H9 (cell line): ENCODE results near the gene MPZL1. TPM values are rescaled to one million over a fixed set of nuclear protein-coding genes. Genes with fewer than 3 reads are reported as not detected.

Experiments
- DNase-seq: peaks from one replicate; pipeline ENCODE4 v3.0.0-alpha.2; 2017
- H2AFZ ChIP-seq: one replicate; pipeline ENCODE4 v1.6.1; 2013; ENCODE audit warnings: mild to moderate bottlenecking, low read length, control low read depth, moderate library complexity
- H2AK5ac ChIP-seq: 2 replicates; pipeline ENCODE4 v1.6.1; 2013; ENCODE audit warnings: low read length, control low read depth, mixed read lengths; ENCODE audit not compliant: insufficient read length
- H2BK120ac ChIP-seq: one replicate; pipeline ENCODE4 v1.6.1; 2013; ENCODE audit warnings: low read depth, mild to moderate bottlenecking, low read length, control low read depth, inconsistent platforms; ENCODE audit not compliant: poor library complexity, severe bottlenecking
- H2BK12ac ChIP-seq: 2 replicates; pipeline ENCODE4 v1.6.1; 2013; ENCODE audit warnings: low read length, control low read depth, mixed read lengths, low read depth; ENCODE audit not compliant: insufficient read length
- H2BK15ac ChIP-seq: 2 replicates; pipeline ENCODE4 v1.6.1; 2013; ENCODE audit warnings: low read depth, low read length, control low read depth
- H2BK20ac ChIP-seq: one replicate; pipeline ENCODE4 v1.6.1; 2013; ENCODE audit warnings: low read depth, mild to moderate bottlenecking, low read length, control low read depth, inconsistent platforms; ENCODE audit not compliant: poor library complexity, severe bottlenecking
- H2BK5ac ChIP-seq: 2 replicates; pipeline ENCODE4 v1.6.1; 2013; ENCODE audit warnings: low read length, control low read depth, mixed read lengths; ENCODE audit not compliant: insufficient read length
- H3K14ac ChIP-seq: 2 replicates; pipeline ENCODE4 v1.6.1; 2013; ENCODE audit warnings: low read length, control low read depth; ENCODE audit not compliant: insufficient read depth
- H3K18ac ChIP-seq: 2 replicates; pipeline ENCODE4 v1.6.1; 2013; ENCODE audit warnings: low read depth, mild to moderate bottlenecking, mixed read lengths, low read length, control low read depth; ENCODE audit not compliant: insufficient read length
- H3K23ac ChIP-seq: 2 replicates; pipeline ENCODE4 v1.6.1; 2013; ENCODE audit warnings: low read length, control low read depth, mixed read lengths, low read depth; ENCODE audit not compliant: insufficient read length
- H3K23me2 ChIP-seq: 2 replicates; pipeline ENCODE4 v1.6.1; 2013; ENCODE audit warnings: low read depth, mild to moderate bottlenecking, mixed read lengths, low read length, control low read depth; ENCODE audit not compliant: insufficient read length, poor library complexity, severe bottlenecking
- H3K27ac ChIP-seq: 2 replicates; pipeline ENCODE4 v1.5.1; 2013; ENCODE audit warnings: low read length, control low read depth, mixed read lengths, low read depth; ENCODE audit not compliant: insufficient read length
- H3K27me3 ChIP-seq: 2 replicates; pipeline ENCODE4 v1.6.1; 2013; ENCODE audit warnings: low read length, control low read depth, inconsistent platforms; ENCODE audit not compliant: insufficient read depth
- H3K4ac ChIP-seq: 2 replicates; pipeline ENCODE4 v1.6.1; 2013; ENCODE audit warnings: low read depth, mild to moderate bottlenecking, control low read depth, inconsistent platforms, low read length, moderate library complexity
- H3K4me1 ChIP-seq: 2 replicates; pipeline ENCODE4 v1.6.1; 2013; ENCODE audit warnings: low read length, control low read depth, inconsistent platforms; ENCODE audit not compliant: insufficient read depth
- H3K4me2 ChIP-seq: 2 replicates; pipeline ENCODE4 v1.6.1; 2013; ENCODE audit warnings: low read length, control low read depth, mixed read lengths; ENCODE audit not compliant: insufficient read length, insufficient read depth
- H3K56ac ChIP-seq: 2 replicates; pipeline ENCODE4 v1.6.1; 2013; ENCODE audit warnings: low read depth, mild to moderate bottlenecking, mixed read lengths, low read length, control low read depth; ENCODE audit not compliant: insufficient read length
- H3K79me1 ChIP-seq: 2 replicates; pipeline ENCODE4 v1.6.1; 2013; ENCODE audit warnings: low read depth, mild to moderate bottlenecking, moderate library complexity, low read length, control low read depth, inconsistent platforms; ENCODE audit not compliant: insufficient read depth, poor library complexity, severe bottlenecking
- H3K79me2 ChIP-seq: 2 replicates; pipeline ENCODE4 v1.6.1; 2013; ENCODE audit warnings: low read length, control low read depth, inconsistent platforms; ENCODE audit not compliant: insufficient read depth
- H3K9ac ChIP-seq: 2 replicates; pipeline ENCODE4 v1.6.1; 2013; ENCODE audit warnings: low read length, control low read depth, mixed read lengths; ENCODE audit not compliant: insufficient read length; ENCODE audit errors: extremely low read depth
- H3K9me3 ChIP-seq: one replicate; pipeline ENCODE4 v1.6.1; 2013; ENCODE audit warnings: low read depth, low read length, inconsistent platforms; ENCODE audit not compliant: control insufficient read depth
- H3T11ph ChIP-seq: one replicate; pipeline ENCODE4 v1.6.1; 2013; ENCODE audit warnings: mild to moderate bottlenecking, low read length, control low read depth, inconsistent platforms
- H4K20me1 ChIP-seq: one replicate; pipeline ENCODE4 v1.6.1; 2013; ENCODE audit not compliant: control insufficient read depth, insufficient read length, insufficient read depth
- H4K5ac ChIP-seq: 2 replicates; pipeline ENCODE4 v1.6.1; 2013; ENCODE audit warnings: low read depth, mild to moderate bottlenecking, mixed read lengths, low read length, control low read depth; ENCODE audit not compliant: insufficient read length
- H4K8ac ChIP-seq: replicated peaks from 2 replicates; pipeline ENCODE4 v1.6.1; 2013; ENCODE audit warnings: low read length, control low read depth, mixed read lengths, low read depth; ENCODE audit not compliant: insufficient read length
- H4K91ac ChIP-seq: 2 replicates; pipeline ENCODE4 v1.6.1; 2013; ENCODE audit warnings: low read depth, mild to moderate bottlenecking, moderate library complexity, mixed read lengths, low read length, control low read depth; ENCODE audit not compliant: insufficient read length
- H3K27ac Mint-ChIP-seq, 3 experiments: 2 replicates in 2 of 3; 3 replicates in 1 of 3; pipeline ENCODE4 v1.8.0; 2020 to 2021; ENCODE audit warnings: mixed read lengths in 3 of 3, mild to moderate bottlenecking in 1 of 3, moderate library complexity in 1 of 3
- H3K27me3 Mint-ChIP-seq: 2 replicates; pipeline ENCODE4 v1.8.0; 2021; ENCODE audit warnings: low read depth, mild to moderate bottlenecking, moderate library complexity, mixed read lengths
- H3K36me3 Mint-ChIP-seq, 3 experiments: 2 replicates in 2 of 3; 3 replicates in 1 of 3; pipeline ENCODE4 v1.8.0; 2020 to 2021; ENCODE audit warnings: low read depth in 3 of 3, mixed read lengths in 3 of 3; ENCODE audit not compliant: insufficient read depth in 1 of 3
- H3K4me1 Mint-ChIP-seq, 2 experiments: 2 replicates each; pipeline ENCODE4 v1.8.0; 2020; ENCODE audit warnings: mixed read lengths in 2 of 2
- H3K4me3 Mint-ChIP-seq, 2 experiments: 2 replicates in 1 of 2; 3 replicates in 1 of 2; pipeline ENCODE4 v1.8.0; 2020 to 2021; ENCODE audit warnings: mild to moderate bottlenecking in 2 of 2, mixed read lengths in 2 of 2, moderate library complexity in 1 of 2
- H3K9me3 Mint-ChIP-seq, 2 experiments: 2 replicates in 1 of 2; 3 replicates in 1 of 2; pipeline ENCODE4 v1.8.0; 2020; ENCODE audit warnings: mild to moderate bottlenecking in 2 of 2, mixed read lengths in 2 of 2, moderate library complexity in 1 of 2
- CTCF ChIP-seq: fragments of 200-600 bp; sonication (generic); conservative IDR thresholded peaks from 3 replicates; pipeline ENCODE4 v1.8.0; 2021; ENCODE audit warnings: antibody characterized with exemption, mild to moderate bottlenecking
- WGBS: extraction: QIAGEN DNeasy Blood & Tissue Kit; methylation state at CpG from one replicate; pipeline ENCODE4 v1.1.7; 2013; ENCODE audit warnings: missing lambda C conversion rate, low lambda C conversion rate, mixed read lengths; ENCODE audit not compliant: insufficient read length; ENCODE audit errors: extremely low coverage; 5-methylcytosine and 5-hydroxymethylcytosine counted together
- total RNA-seq: library from RNA; stranded (reverse); gene quantifications from 2 replicates; pipeline ENCODE4 v1.2.1, GENCODE V29; 2021

Gene MPZL1
- total RNA-seq, 1 experiment from 2014 or later = 60.7 TPM

DNA sequence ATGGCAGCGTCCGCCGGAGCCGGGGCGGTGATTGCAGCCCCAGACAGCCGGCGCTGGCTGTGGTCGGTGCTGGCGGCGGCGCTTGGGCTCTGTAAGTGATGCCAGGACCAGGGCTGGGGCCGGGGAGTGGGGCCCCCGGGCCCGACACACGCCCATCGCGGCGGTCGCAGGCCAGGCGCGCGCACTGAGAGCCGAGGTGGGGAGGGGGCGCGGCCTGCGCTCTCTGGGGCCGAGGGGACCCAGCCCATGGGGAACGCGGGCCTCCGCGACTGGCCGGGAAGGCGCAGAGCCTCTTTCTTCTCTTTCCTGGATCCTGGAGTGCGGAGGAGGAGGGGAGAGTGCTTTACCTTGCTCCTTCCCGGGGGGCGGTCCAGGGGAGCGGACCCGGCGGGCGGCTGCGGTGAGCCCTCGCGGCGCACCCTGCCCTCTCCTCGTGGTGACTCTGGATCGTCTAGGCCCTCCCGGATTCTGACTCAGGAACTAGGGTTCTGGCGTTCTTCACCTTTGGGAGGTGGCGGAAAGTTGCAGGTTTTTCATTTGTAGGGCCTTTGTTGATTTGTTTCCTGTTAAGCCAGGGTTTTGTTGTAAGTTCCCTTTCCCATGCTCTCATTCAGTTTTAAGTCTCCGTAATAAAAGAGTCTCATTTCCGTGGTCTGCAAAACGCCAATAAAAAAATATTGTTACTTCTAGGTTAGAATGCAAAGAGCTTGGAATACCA, 529 bp downstream of the MPZL1 start:
- peaks cover 4 to 7% (median 6%) of the 10 kb centered on the region in 3 experiments; a peak in 4 of 7 replicates for H3K36me3 Mint-ChIP-seq
- H2BK20ac ChIP-seq = no peak overlapping the region
- H4K91ac ChIP-seq = no peak overlapping the region
- peak; percentile 55 for DNase-seq
- H2BK5ac ChIP-seq = no peak overlapping the region
- no peak for TF ChIP-seq CTCF
- H3K27ac ChIP-seq = no peak overlapping the region
- no peak overlapping the region for H4K5ac ChIP-seq
- H3K4me1 ChIP-seq = peaks cover 11% of the 10 kb centered on the region
- no peak overlapping the region for H3K23ac ChIP-seq
- no peak overlapping the region for H4K8ac ChIP-seq
- no peak overlapping the region for H3K56ac ChIP-seq
- no peaks in the 10 kb centered on the region for H3K9me3 Mint-ChIP-seq
- no peaks in the 10 kb centered on the region for H3K9me3 ChIP-seq
- H3T11ph ChIP-seq = no peak overlapping the region
- H2BK12ac ChIP-seq = no peak overlapping the region
- no peak overlapping the region for H2AK5ac ChIP-seq
- H3K14ac ChIP-seq = peak overlapping the region; percentile 79
- peaks cover 2% of the 10 kb centered on the region; the same call in 1 of the 2 replicates for H3K27me3 Mint-ChIP-seq
- H3K4me1 Mint-ChIP-seq = peaks cover 48% of the 10 kb centered on the region in 2 experiments
- no peak overlapping the region for H2BK120ac ChIP-seq
- no peak overlapping the region for H3K4ac ChIP-seq
- no peaks in the 10 kb centered on the region for H4K20me1 ChIP-seq
- H3K9ac ChIP-seq = peak overlapping the region; percentile 82
- H3K79me1 ChIP-seq = peaks cover 3% of the 10 kb centered on the region
- H3K23me2 ChIP-seq = peaks cover 7% of the 10 kb centered on the region
- H2AFZ ChIP-seq = no peak overlapping the region
- peak overlapping the region; percentile 71 for H3K18ac ChIP-seq
- peak overlapping the region; percentile 81 for H3K4me2 ChIP-seq
- H3K4me3 Mint-ChIP-seq = peak overlapping the region; percentile 89 to 95
- H2BK15ac ChIP-seq = no peak overlapping the region
- no peak overlapping the region for H3K27ac Mint-ChIP-seq
- peaks cover 15% of the 10 kb centered on the region; the same call in 1 of the 2 replicates for H3K79me2 ChIP-seq
- H3K27me3 ChIP-seq = no peaks in the 10 kb centered on the region
- no CpG with 5 or more reads among the region's 52 CpGs for WGBS
